CD14-positive monocyte (primary cell): ENCODE measurements around the gene UVRAG. TPM values are rescaled to one million over a fixed set of nuclear protein-coding genes. Genes with fewer than 3 reads are reported as not detected.

ENCODE experiments used
- DNase-seq, 3 donors: peaks; one replicate each; pipeline ENCODE4 v3.0.0-alpha.2; 2011 to 2022
- H2AFZ ChIP-seq: 2 replicates; pipeline ENCODE4 v1.6.0; 2012; ENCODE audit warnings: mild to moderate bottlenecking, low read depth, low read length, inconsistent platforms; ENCODE audit not compliant: insufficient read depth, poor library complexity, severe bottlenecking
- H3K27ac ChIP-seq, 2 donors: 1 replicate in 1 of 2; 2 replicates in 1 of 2; pipeline ENCODE4 v1.5.1; 2012 to 2013; ENCODE audit warnings: low read length in 2 of 2, control low read depth in 1 of 2, inconsistent platforms in 1 of 2, low read depth in 1 of 2, mild to moderate bottlenecking in 1 of 2
- H3K27me3 ChIP-seq, 2 donors: one replicate each; pipeline versions ENCODE4 v1.6.0 to v1.6.1; 2011 to 2013; ENCODE audit warnings: low read length in 2 of 2; ENCODE audit not compliant: control insufficient read depth in 2 of 2, insufficient read depth in 2 of 2
- H3K36me3 ChIP-seq, 2 donors: replicated peaks in 1 of 2; 1 replicate in 1 of 2; 2 replicates in 1 of 2; pipeline versions ENCODE4 v1.5.1 to v1.6.1; 2012 to 2013; ENCODE audit warnings: low read length in 2 of 2, control low read depth in 1 of 2, inconsistent platforms in 1 of 2, mild to moderate bottlenecking in 1 of 2; ENCODE audit not compliant: insufficient read depth in 2 of 2, control insufficient read depth in 1 of 2
- H3K4me1 ChIP-seq, 2 donors: 1 replicate in 1 of 2; 2 replicates in 1 of 2; pipeline versions ENCODE4 v1.5.1 to v1.6.1; 2012 to 2013; ENCODE audit warnings: low read length in 2 of 2, control low read depth in 1 of 2, inconsistent platforms in 1 of 2, mild to moderate bottlenecking in 1 of 2, moderate library complexity in 1 of 2; ENCODE audit not compliant: insufficient read depth in 2 of 2, control insufficient read depth in 1 of 2
- H3K4me2 ChIP-seq: replicated peaks from 2 replicates; pipeline ENCODE3; 2012; ENCODE audit warnings: low read length, moderate library complexity, mild to moderate bottlenecking; ENCODE audit not compliant: poor library complexity, severe bottlenecking; ENCODE audit errors: extremely low read depth
- H3K4me3 ChIP-seq, 3 experiments: fragments of 200-600 bp in 1 of 3; sonication (generic) in 1 of 3; replicated peaks in 1 of 3; 1 replicate in 2 of 3; 2 replicates in 1 of 3; pipeline ENCODE4 v1.5.1; 2011 to 2013; ENCODE audit warnings: low read length in 3 of 3, mild to moderate bottlenecking in 3 of 3, control low read depth in 2 of 3, low read depth in 2 of 3, inconsistent platforms in 1 of 3, moderate library complexity in 1 of 3
- H3K79me2 ChIP-seq: 2 replicates; pipeline ENCODE4 v1.6.0; 2012; ENCODE audit warnings: mild to moderate bottlenecking, control low read depth, inconsistent platforms, low read length, moderate library complexity; ENCODE audit not compliant: insufficient read depth
- H3K9ac ChIP-seq: 2 replicates; pipeline ENCODE4 v1.6.0; 2017; ENCODE audit warnings: low read length, mild to moderate bottlenecking; ENCODE audit not compliant: insufficient read depth, poor library complexity, severe bottlenecking
- H3K9me3 ChIP-seq, 2 donors: replicated peaks in 1 of 2; 1 replicate in 1 of 2; 2 replicates in 1 of 2; pipeline versions ENCODE4 v1.5.1 to v1.6.1; 2012 to 2013; ENCODE audit warnings: low read length in 2 of 2, control low read depth in 1 of 2; ENCODE audit not compliant: control insufficient read depth in 1 of 2, insufficient read depth in 1 of 2
- H4K20me1 ChIP-seq: 2 replicates; pipeline ENCODE4 v1.6.0; 2012; ENCODE audit warnings: mild to moderate bottlenecking, low read length, control low read depth, moderate library complexity; ENCODE audit not compliant: insufficient read depth
- H3K27ac Mint-ChIP-seq, 7 donors: one replicate each; pipeline ENCODE4 v1.8.0; 2020; ENCODE audit warnings: mild to moderate bottlenecking in 7 of 7, mixed read lengths in 7 of 7, moderate library complexity in 6 of 7, inconsistent platforms in 2 of 7
- H3K27me3 Mint-ChIP-seq, 3 donors: one replicate each; pipeline ENCODE4 v1.8.0; 2021 to 2022; ENCODE audit warnings: low read depth in 3 of 3, mild to moderate bottlenecking in 3 of 3, mixed read lengths in 3 of 3, moderate library complexity in 3 of 3, inconsistent platforms in 1 of 3
- H3K36me3 Mint-ChIP-seq, 2 donors: one replicate each; pipeline ENCODE4 v1.8.0; 2020; ENCODE audit warnings: mixed read lengths in 2 of 2, inconsistent platforms in 1 of 2, mild to moderate bottlenecking in 1 of 2
- H3K4me1 Mint-ChIP-seq: one replicate; pipeline ENCODE4 v1.8.0; 2020; ENCODE audit warnings: mild to moderate bottlenecking, mixed read lengths
- H3K4me3 Mint-ChIP-seq, 2 donors: one replicate each; pipeline ENCODE4 v1.8.0; 2020; ENCODE audit warnings: mild to moderate bottlenecking in 2 of 2, mixed read lengths in 2 of 2, moderate library complexity in 1 of 2
- H3K9me3 Mint-ChIP-seq, 7 donors: one replicate each; pipeline ENCODE4 v1.8.0; 2020 to 2022; ENCODE audit warnings: mixed read lengths in 7 of 7, mild to moderate bottlenecking in 6 of 7, moderate library complexity in 6 of 7, inconsistent platforms in 2 of 7
- WGBS: methylation state at CpG from one replicate; pipeline ENCODE4 v1.1.5; 2013; ENCODE audit warnings: missing lambda C conversion rate; ENCODE audit not compliant: insufficient coverage; 5-methylcytosine and 5-hydroxymethylcytosine counted together
- intact Hi-C, 2 donors: fragments of 100-400 bp; cut with micrococcal nuclease; formaldehyde crosslinking; loops; one replicate each; pipeline versions ENCODE4 v1.15.0 to v1.15.1; 2023
- polyA plus RNA-seq, 3 donors: library from polyadenylated mRNA; depleted of rRNA in 1 of 3; unstranded in 2 of 3; stranded (reverse) in 1 of 3; fragments of 300-500 nt in 2 of 3; fragments of >200 nt in 1 of 3; fragmentation: Illumina TruSeq in 2 of 3; gene quantifications; 1 replicate in 2 of 3; 2 replicates in 1 of 3; pipeline ENCODE4 v1.2.3, GENCODE V29; 2012 to 2021
- TF ChIP-seq, protein P1 (sequence below): fragments of 200-600 bp; IDR thresholded peaks from one replicate; pipeline ENCODE4 v1.8.0; 2022; ENCODE audit warnings: antibody characterized with exemption, mild to moderate bottlenecking

Gene UVRAG
- polyA plus RNA-seq, 3 donors = 13.7 to 20.5 (median 20.0) TPM

DNA sequence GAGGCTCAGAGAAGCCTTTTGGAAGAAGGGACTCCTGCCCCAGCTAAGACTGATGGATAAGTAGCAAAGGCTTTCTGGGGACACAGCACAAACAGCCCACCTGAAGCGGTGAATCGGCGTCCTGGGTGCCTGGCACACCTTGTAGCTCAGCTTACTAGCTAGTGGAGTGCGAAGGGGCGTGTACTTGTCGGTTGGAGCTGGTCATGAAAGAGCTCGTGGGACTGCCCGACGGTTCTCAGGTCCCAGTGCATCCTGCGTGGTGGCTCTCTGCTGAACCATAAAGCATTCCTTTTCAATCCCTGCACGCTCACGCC is 690 bp upstream of the UVRAG start:
- Histone ChIP-seq H3K27ac (peak overlapping the region; percentile 86 to 93), H3K4me2 (peak overlapping the region; percentile 82), H3K79me2 (peaks cover 59% of the 10 kb centered on the region), H2AFZ (peak overlapping the region; percentile 90), H3K9ac (peak overlapping the region; percentile 89), H3K27me3 (no peaks in the 10 kb centered on the region), H3K4me1 (peaks cover 57 to 70% of the 10 kb centered on the region in 2 donors), H4K20me1 (peaks cover 24% of the 10 kb centered on the region), H3K36me3 (no peaks in the 10 kb centered on the region), H3K9me3 (no peaks in the 10 kb centered on the region), H3K4me3 (peak overlapping the region; percentile 90 to 98 (median 94))
- H3K4me3 Mint-ChIP-seq = peak overlapping the region in 1 of 2 donors; percentile 97
- no peak for DNase-seq
- intact Hi-C loops = loop anchor here in 1 of 2 donors (5.0 kb wide), 1 partner anchor 42 kb away; no protein-coding TSS in a partner anchor
- TF ChIP-seq, protein P1, sequence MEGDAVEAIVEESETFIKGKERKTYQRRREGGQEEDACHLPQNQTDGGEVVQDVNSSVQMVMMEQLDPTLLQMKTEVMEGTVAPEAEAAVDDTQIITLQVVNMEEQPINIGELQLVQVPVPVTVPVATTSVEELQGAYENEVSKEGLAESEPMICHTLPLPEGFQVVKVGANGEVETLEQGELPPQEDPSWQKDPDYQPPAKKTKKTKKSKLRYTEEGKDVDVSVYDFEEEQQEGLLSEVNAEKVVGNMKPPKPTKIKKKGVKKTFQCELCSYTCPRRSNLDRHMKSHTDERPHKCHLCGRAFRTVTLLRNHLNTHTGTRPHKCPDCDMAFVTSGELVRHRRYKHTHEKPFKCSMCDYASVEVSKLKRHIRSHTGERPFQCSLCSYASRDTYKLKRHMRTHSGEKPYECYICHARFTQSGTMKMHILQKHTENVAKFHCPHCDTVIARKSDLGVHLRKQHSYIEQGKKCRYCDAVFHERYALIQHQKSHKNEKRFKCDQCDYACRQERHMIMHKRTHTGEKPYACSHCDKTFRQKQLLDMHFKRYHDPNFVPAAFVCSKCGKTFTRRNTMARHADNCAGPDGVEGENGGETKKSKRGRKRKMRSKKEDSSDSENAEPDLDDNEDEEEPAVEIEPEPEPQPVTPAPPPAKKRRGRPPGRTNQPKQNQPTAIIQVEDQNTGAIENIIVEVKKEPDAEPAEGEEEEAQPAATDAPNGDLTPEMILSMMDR = no peak
- peaks cover 57% of the 10 kb centered on the region for H3K4me1 Mint-ChIP-seq
- no peaks in the 10 kb centered on the region for H3K27me3 Mint-ChIP-seq
- under 1% methylated on average over 12 of the region's 12 CpGs for WGBS
- H3K9me3 Mint-ChIP-seq = peaks cover 0 to 3% (median 0%) of the 10 kb centered on the region in 7 donors
- H3K36me3 Mint-ChIP-seq = peaks cover 0 to 3% of the 10 kb centered on the region in 2 donors
- peak overlapping the region in 6 of 7 donors; percentile 94 to 98 (median 98) for H3K27ac Mint-ChIP-seq

DNA sequence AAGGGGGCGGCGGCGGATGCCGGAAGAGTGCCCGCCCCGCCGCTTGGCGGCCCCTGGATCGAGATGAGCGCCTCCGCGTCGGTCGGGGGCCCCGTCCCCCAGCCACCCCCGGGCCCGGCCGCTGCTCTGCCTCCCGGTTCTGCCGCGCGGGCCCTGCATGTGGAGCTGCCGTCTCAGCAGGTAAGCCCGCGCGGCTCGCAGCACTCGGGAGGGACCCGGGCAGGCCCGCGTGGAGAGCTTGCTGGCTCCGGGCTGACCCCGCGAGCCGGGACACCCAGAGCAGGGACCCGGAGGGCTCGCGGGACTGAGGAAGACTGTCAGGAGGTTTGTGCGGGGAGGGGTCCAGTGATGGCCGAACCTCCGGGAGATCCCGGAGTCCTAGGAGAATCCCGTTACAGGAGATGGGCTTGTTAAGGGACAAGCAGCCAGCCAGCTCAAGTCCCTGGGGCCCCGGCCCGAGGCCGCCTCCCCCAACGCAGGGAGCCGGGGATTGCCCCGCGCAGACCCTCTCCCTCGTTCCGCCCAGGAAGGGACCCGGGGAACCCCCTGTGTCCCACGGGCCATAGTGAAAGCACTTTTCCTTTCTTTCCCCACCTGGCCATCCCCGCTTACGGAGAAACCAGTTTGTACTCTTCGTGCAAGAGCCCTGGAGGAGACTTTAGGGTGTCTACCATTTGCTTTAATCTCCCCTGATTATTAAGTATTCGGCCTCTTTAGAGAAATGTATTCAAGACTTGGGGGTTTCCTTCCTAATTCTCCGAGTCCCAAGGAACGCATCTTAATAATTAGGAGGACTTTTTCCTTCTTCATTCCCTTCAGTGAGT is 547 bp downstream of the UVRAG start:
- Histone ChIP-seq H3K79me2 (peaks cover 72% of the 10 kb centered on the region), H3K4me3 (peak overlapping the region; percentile 90 to 98 (median 94)), H3K27me3 (no peaks in the 10 kb centered on the region), H2AFZ (peak overlapping the region; percentile 90), H3K9ac (peak overlapping the region; percentile 89), H3K4me2 (peak overlapping the region; percentile 82), H4K20me1 (peaks cover 25% of the 10 kb centered on the region), H3K36me3 (no peaks in the 10 kb centered on the region), H3K27ac (peak overlapping the region; percentile 86 to 93), H3K9me3 (no peaks in the 10 kb centered on the region), H3K4me1 (peaks cover 46 to 69% of the 10 kb centered on the region in 2 donors)
- TF ChIP-seq, protein P1 = no peak
- Mint-ChIP-seq H3K4me1 (peaks cover 49% of the 10 kb centered on the region), H3K27me3 (no peaks in the 10 kb centered on the region), H3K36me3 (peaks cover 0 to 3% of the 10 kb centered on the region in 2 donors), H3K27ac (peak overlapping the region in 6 of 7 donors; percentile 94 to 98 (median 98)), H3K4me3 (peak overlapping the region in 1 of 2 donors; percentile 97), H3K9me3 (peaks cover 0 to 3% (median 0%) of the 10 kb centered on the region in 7 donors)
- intact Hi-C loops = no loop called here
- WGBS = under 1% methylated on average over 53 of the region's 60 CpGs
- peak in 2 of 3 donors; percentile 23 to 54 for DNase-seq
